Measurements from ENCODE around the gene OTOF.

- no peak for TF ChIP-seq POLR2AphosphoS2 (conservative IDR thresholded peaks at IDR 0.05; ENCODE audit: low read length)
- no peak for TF ChIP-seq RCOR1 (IDR thresholded peaks at IDR 0.05; ENCODE audit: low read depth, low read length)
- TF ChIP-seq, protein P1, sequence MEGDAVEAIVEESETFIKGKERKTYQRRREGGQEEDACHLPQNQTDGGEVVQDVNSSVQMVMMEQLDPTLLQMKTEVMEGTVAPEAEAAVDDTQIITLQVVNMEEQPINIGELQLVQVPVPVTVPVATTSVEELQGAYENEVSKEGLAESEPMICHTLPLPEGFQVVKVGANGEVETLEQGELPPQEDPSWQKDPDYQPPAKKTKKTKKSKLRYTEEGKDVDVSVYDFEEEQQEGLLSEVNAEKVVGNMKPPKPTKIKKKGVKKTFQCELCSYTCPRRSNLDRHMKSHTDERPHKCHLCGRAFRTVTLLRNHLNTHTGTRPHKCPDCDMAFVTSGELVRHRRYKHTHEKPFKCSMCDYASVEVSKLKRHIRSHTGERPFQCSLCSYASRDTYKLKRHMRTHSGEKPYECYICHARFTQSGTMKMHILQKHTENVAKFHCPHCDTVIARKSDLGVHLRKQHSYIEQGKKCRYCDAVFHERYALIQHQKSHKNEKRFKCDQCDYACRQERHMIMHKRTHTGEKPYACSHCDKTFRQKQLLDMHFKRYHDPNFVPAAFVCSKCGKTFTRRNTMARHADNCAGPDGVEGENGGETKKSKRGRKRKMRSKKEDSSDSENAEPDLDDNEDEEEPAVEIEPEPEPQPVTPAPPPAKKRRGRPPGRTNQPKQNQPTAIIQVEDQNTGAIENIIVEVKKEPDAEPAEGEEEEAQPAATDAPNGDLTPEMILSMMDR (IDR thresholded peaks at IDR 0.05) = no peak
- TF ChIP-seq BHLHE40 (IDR thresholded peaks at IDR 0.05; ENCODE audit: low read depth, low read length) = no peak
- TF ChIP-seq EP300 (IDR thresholded peaks at IDR 0.05) = no peak
- TF ChIP-seq, protein P2, sequence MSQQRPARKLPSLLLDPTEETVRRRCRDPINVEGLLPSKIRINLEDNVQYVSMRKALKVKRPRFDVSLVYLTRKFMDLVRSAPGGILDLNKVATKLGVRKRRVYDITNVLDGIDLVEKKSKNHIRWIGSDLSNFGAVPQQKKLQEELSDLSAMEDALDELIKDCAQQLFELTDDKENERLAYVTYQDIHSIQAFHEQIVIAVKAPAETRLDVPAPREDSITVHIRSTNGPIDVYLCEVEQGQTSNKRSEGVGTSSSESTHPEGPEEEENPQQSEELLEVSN (IDR thresholded peaks at IDR 0.05; ENCODE audit: borderline replicate concordance, low read depth) = no peak
- no peak for TF ChIP-seq JUNB (IDR thresholded peaks at IDR 0.05)
- TF ChIP-seq CHD4 (IDR thresholded peaks at IDR 0.05; ENCODE audit: borderline replicate concordance) = no peak
- TF ChIP-seq ESRRA (IDR thresholded peaks at IDR 0.05; ENCODE audit: borderline replicate concordance, low read length) = no peak
- TF ChIP-seq FOSL2 (IDR thresholded peaks at IDR 0.05) = no peak
- no peak for TF ChIP-seq FOSL2 (CRISPR knock-in tag; IDR thresholded peaks at IDR 0.05)
- no peak for TF ChIP-seq CEBPB (IDR thresholded peaks at IDR 0.05)
- no peak for TF ChIP-seq POLR2A (IDR thresholded peaks at IDR 0.05; ENCODE audit: low read length)
These were observed 6.7 kb upstream of the OTOF start for GRCh38 chr2:26484579-26484978.

Measured in A549 (cell line).